Activated CD4-positive, alpha-beta T cell treated with anti-CD3 and anti-CD28 coated beads, Interleukin-2, amount 50 U/mL, for 4 hours (primary cell): ENCODE results near the gene ACRBP.

ENCODE experiments used
- DNase-seq, 2 experiments: peaks; one replicate each; pipeline ENCODE4 v3.0.0-alpha.2; 2020

The ACRBP gene

DNA sequence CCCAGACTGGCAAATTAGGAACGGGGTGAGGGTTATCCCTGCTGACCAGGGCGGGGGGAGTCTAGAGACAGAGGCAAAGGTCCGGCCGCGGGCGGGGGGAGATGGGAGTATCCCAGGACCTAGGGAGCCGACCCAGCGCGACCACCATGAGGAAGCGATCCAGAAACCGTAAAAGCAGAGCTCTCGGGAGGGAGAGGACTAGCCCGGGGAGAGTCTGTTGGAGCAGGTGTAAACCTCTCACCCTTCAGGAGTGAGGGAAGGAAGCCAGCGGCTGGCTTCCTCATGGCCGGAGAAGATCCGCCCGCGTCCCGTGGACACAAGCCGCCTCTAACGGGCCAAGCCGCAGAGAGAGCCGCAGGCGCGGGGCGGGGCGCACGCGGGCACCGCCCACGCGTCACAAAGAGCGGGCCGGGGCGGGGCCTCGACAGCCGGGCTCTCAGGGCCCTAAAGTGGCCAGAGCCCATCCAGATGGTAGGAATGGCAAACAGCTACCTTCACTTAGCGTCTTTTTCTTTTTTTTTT is at the start of gene ACRBP:
Gene ACRBP, minus strand, starts transcription at position 350 of the 522 bp plus-strand sequence. Its CDS starts 66 bp downstream, at position 284.
- no peak for DNase-seq

DNA sequence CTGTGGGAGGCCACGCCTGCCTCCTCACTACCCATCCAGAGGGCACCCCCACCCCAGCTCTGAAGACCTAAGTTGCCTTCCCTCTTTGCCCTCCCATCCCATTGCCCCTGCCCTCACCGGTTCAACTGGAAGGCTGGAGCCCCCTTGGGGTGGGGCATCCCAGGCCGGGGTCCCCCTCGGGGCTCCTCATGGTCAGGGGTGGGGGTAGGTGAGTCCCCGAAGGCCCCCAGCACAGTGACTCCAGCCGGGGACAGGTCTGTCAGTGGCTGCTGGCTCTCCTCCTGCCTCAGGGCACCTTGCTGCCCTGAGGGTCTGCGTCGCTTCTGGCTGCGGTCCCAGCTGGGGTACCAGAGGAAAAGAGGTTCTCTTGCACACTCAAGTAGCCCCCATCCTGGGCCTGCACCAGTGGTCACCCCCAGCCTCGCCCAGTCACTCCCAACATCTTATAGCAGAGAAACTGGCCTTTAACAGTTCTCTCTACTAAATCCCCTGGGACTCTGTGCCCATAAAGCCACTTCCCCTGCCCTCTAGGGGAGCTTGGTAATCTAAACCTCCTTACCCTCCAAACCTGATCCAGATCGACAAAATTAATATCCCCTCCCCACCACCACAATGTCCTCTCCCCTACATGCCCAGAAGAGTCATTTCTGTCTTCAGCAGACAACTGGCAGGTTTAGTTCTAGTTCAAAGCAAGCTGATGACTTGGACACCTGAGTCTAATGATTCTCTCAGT is 48.2 kb upstream of the ACRBP start:
- DNase-seq: no peak

GRCh38 chr12:6694701-6695100 is 47.5 kb upstream of the ACRBP start:
- no peak for DNase-seq

- no peak for DNase-seq
Observed at GRCh38 chr12:6693832-6694355, 46.7 kb upstream of the ACRBP start.

DNA sequence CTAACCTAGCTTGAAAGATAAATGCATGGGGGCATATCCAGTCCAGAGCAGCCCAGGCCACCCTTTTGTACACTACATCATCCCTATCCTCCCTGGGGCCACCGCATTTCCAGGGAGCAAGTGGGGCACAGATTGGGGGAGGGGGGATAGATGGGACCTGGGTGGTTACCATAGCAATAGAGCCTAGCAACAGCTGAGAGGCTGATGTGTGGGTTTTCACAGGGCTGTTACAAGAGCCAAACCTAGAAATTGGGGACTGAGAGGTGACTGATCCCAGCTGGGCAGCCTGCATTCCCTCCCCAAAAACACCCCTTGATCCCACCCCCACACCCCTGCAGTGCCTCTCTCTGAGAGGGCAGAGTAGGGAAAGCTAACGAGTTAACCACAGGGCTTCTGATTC is 45.7 kb upstream of the ACRBP start:
- no peak for DNase-seq

GRCh38 chr12:6691473-6691872 is 44.2 kb upstream of the ACRBP start:
- no peak for DNase-seq

GRCh38 chr12:6688999-6689882 is 42.0 kb upstream of the ACRBP start, which contains the start of gene ZNF384:
ZNF384 (minus strand) TSS chr12:6689375; CDS start chr12:6679520, 9,855 bp downstream.
- DNase-seq: peak; percentile 93 to 96

DNA sequence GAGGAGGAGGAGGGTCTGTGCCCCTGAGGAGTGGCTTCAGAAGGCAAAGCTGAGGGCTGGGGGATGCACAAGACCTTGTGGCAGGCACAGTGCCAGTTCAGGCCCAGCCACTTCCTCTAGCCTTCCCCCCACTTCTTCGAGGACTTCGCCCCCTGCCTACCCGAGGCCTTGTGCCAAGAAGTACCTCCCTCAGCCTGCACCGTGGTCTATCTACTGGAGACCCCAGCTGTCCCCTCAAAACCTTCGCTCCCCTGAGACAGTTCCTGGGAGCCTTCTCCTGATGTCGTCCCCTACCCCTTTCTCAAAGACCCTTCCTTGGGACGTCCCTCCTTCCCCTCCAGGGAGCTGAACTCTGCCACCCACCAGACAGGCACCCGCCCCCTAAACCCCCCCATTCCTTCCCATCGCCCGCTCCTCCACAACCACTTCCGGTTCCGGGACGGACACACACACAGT is 41.3 kb upstream of the ACRBP start:
- DNase-seq: peak; percentile 22 to 24

DNA sequence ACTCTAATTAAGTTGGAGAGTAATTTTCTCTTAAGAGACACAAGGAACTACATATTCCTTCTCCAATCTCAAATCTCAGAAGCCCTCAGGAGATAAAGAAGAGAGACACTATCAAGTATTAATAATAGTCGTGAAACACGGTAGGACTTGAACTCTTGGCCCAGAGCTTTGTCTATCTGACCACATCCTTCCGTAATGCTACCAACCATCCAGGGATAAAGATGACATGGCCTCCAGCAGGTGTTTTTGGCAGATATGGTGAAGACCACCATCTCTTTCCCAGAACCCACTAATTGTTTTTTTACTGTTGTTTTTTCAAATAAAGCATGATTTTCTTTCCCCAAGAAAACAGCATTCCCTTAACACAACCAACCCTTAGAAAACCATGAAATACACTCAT is 38.6 kb upstream of the ACRBP start:
- no peak for DNase-seq

DNA sequence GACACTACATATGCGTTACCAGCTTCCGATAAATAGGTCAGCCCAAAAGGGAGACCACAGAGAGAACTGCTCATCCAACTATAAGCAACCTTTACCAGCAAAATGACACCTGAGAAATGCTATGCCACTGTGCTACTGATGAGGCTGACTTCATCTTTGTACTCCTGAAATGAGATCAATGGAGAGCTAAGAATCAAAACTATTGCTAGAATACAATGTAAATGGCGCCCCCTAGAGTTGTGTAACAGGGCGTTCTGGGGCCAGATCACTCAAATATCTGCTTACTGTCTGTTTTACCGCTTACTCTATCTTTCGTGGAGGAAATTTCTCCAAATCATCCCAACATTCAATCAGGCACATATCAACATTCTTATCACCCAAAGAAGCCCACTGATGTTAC is 37.4 kb upstream of the ACRBP start:
- DNase-seq: peak in 1 of 2 experiments; percentile 29

DNA sequence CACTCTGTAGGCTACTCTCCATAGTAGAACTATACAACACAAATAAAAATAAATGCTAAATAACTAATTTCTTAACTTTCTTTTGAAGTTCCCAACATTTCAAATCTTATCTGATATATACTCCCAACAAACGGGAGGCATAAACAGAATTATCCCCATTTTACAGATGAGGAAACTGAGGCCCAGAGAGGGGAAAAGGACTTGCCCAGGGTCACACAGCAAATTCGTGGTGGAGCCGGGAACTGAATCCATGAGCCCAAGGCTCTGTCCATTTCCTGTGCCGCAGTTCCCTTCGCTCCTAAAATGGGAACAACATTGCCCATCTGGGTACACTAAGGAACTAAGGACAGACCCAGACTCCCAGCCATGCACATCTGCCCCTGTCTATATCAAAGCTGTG is 29.7 kb upstream of the ACRBP start:
- no peak for DNase-seq

GRCh38 chr12:6672143-6672542 is 24.9 kb upstream of the ACRBP start:
- no peak for DNase-seq

GRCh38 chr12:6667559-6668210 is 20.5 kb upstream of the ACRBP start:
- no peak for DNase-seq

DNA sequence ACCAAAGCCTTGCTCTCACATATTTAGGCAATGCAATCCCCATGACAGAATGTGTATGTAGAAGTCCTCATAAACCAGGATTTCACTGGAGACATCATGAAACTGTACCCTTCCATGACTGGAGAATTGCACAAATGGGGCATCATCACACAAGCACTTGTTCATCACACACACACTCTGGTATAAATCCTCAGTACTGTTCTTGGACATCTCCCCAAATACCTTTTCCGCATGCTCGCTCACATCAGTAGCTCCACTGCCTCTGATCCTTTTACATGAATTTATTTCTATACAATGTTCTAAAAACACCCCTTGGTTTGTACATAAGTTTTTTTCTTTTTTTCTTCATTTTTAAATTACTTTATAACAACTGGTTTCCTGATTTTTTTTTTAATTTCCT is 19.0 kb upstream of the ACRBP start:
- DNase-seq: no peak

GRCh38 chr12:6664902-6665301 is 17.7 kb upstream of the ACRBP start:
- no peak for DNase-seq

DNA sequence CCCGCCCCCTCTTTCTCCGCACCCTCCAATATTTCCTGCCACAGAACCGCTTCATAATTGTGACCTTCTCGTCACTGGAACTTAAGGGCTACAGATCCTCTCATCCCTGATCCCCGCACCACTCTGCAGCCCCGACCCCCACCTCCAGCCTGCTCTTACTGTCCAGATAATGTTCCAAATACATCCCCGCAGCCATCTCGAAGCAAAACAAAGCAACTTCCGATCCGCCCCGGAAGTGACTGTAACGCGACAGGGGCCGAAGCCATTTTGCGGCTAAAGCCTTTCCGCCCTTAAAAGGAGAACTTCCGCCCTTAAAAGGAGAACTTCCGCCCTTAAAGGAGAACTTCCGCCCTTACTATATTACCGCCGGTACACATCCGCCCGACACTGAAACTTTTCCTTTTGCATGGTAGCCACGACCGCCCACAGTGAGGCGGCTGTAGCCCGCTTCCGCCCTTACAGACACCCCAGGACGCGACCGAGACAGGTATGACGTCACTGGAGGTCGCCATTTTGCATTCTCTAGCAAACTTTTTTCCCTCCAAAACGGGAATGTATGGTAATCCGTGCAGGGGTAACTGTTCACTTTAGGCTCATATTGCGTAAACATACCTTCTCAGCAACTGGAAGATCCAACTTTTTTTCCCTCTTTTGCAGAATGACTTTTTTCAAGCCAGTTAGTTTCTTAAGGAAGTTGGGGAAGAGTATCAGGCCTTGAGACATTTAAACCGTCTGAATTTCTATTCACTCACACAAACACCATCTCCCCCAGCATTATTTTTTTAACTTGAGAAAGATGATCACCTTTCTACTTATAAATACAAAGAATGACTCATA is 15.9 kb upstream of the ACRBP start, which contains the start of gene ING4:
Gene ING4, minus strand, starts transcription at position 214 of the 837 bp plus-strand sequence. Its CDS starts 18 bp downstream, at position 196.
- peak; percentile 94 to 95 for DNase-seq

DNA sequence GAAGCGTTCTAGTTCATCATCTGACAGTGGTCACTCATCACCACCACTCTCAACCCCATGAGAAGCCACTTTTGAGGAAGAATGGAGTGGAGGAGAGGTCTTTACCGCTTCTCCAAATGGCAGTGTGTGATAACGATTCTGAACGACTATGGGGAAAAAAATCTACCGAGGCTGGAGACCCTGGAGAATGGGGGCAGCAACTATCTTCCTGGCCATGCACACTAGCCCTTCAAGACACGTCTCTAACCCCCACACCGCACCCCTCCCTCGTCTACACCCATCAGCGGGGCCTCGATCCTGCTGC is 15.3 kb upstream of the ACRBP start:
- no peak for DNase-seq

- DNase-seq: no peak
Observed at GRCh38 chr12:6653987-6654386, 6.8 kb upstream of the ACRBP start.

DNA sequence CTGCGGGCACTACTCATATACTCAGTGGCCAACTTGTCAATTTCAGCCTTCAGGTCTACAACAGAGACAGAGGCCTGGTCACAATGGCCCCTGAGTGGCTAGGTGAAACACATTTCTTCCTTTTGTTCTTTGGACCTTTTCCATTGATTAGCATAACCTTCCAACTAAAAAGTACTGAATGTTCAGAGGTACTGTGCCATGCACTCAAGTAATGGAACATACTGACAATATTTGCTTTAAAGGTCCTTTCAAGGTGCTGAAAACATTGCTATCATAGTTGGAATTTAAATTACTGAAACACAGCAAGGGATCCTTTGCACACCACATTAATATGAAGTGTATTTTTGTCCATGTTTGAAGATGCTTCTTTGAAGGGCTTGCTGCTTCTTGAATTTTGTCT is 6.1 kb upstream of the ACRBP start:
- no peak for DNase-seq

GRCh38 chr12:6652391-6652790 is 5.2 kb upstream of the ACRBP start:
- no peak for DNase-seq

DNA sequence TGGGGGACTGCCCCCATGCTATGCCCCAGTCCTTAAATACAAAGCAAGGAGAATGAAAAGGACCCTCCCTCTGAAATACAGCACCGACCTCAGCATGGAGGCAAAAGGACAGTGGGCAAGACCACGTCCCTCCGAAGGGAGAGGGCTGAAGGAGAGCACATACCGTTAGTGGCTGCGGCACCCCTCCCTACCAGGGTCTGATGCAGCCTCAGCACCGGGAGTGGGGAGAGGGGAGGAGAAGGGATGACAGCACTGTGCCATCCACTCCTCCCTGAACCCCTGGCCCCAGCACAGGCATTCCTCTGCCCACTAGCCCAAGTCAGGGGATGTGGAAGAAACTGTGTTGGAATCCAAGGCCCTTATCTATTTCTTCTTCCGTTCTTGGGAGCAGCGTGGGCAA is 3.6 kb upstream of the ACRBP start:
- DNase-seq: no peak
